ENCODE measurements around the gene DGAT2.
"Not testable (repeated sequence)": the region's sequence is repeated elsewhere in the genome, so short reads cannot be mapped to it uniquely, and the experiment has no call there.

The DGAT2 gene

DNA sequence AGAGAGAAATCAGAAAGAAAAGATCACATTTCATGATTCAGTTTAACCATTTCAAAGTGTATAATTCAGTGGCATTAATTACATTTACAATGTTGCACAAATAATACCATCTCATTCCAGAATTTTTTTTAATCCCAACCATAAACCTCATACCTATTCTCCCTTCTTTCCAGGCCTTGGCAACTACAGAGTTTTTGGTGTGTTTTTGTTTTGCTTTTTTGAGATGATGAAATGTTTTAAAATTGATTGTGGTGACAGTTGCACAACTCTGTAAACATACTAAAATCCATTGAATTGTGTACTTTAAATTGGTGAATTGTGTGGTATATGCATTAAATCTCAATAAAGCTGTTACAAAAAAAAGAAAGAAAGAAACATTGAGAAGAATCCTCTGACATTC lies 13.6 kb upstream of the DGAT2 start:
- not testable (repeated sequence) for DNase-seq (ENCODE audit: low read depth, low spot score)

- no peak for DNase-seq (ENCODE audit: low read depth, low spot score)
Observed at GRCh38 chr11:75757651-75758050, 10.9 kb upstream of the DGAT2 start.

DNA sequence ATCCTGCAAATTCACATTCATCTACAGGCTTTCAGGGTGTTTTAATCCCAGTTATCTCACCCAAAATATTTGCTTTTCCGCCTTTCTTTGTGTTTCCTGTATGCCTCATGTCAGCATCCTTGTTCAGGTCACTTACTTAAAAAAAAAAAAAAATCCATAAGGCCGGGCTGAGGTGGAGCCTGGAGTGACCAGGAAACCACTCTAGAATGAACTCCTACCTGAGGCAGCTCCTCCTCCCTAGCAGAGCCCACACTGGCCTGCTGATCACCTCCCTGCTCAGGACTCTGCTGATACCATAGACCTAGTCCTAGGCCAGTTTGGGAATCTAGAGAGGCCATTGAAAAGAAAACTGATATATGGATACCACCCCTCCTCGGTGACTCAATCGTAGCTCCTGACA lies 8.7 kb upstream of the DGAT2 start:
- no peak for DNase-seq (ENCODE audit: low read depth, low spot score)

DNA sequence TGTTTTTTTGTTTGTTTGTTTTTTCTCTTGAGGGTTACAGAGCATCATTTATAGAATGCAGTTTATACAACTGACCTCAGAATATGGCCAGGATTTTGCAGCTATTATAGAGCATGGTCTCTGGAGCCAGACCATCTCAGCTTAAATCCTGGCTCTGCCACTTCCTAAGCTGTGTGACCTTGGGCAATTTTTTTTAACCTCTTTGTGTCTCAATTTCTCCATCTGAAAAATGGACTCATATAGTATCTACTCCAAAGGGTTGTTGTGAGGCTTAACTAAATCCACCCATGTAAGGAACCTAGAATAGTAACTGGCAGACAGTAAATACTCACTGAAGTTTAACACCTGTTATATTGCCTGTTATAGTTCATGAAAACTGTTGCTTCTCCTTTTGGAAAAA lies 8.3 kb upstream of the DGAT2 start:
- no peak for DNase-seq (ENCODE audit: low read depth, low spot score)

DNA sequence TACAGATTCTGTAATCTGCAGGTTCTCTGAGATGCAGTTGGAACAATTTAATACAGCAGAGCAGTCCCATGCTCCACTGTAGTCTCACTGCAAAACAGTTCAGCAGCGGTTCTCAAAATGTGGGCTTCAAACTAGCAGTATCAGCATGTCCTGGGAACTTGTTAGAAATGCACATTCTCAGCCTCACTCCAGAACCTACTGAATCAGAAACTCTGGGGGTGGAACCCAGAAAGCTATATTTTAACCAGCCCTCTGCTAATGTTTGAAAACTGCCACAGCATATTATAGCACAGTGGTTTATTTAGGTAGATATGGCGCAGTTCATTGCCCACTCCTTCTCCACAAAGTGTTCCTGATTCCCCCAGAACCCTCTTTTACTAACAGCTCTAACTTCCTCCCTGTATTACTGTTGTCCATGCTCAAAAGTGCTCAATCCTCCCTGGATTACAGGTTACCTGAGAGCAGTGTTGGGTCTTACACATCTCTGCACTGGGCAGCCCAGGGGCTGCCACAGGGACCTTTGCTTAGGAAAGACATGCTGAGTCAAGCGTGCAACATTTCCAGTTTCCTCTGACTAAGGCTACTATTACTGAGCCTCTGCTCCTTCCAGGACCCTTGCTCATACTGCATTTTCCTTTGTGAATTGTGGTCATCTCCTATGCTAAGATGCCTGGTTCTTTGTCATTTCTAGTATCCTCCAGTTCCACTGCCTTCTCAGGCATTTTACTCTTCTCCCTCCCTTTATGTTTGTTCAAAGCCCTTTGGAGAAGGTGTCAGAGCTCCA lies 7.7 kb upstream of the DGAT2 start:
- no peak for DNase-seq (ENCODE audit: low read depth, low spot score)

DNA sequence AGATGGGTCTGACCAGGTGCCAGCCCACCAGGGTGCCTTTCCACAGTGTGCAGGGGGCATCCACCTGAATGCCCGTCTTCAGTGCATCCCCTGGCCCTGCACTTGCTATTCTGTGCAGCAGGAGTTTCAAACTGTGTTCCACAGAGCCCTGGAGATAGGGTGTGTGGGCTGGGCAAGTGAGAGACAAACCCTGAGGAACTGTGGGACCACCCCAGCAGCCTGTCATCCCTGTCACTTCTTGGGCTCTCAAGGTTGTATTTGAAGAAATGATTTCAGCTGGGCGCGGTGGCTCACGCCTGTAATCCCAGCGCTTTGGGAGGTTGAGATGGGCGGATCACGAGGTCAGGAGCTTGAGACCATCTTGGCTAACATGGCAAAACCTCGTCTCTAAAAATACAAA lies 6.4 kb upstream of the DGAT2 start:
- DNase-seq (ENCODE audit: low read depth, low spot score) = no peak

- DNase-seq (ENCODE audit: low read depth, low spot score) = no peak
Observed at GRCh38 chr11:75762885-75763284, 5.7 kb upstream of the DGAT2 start.

DNA sequence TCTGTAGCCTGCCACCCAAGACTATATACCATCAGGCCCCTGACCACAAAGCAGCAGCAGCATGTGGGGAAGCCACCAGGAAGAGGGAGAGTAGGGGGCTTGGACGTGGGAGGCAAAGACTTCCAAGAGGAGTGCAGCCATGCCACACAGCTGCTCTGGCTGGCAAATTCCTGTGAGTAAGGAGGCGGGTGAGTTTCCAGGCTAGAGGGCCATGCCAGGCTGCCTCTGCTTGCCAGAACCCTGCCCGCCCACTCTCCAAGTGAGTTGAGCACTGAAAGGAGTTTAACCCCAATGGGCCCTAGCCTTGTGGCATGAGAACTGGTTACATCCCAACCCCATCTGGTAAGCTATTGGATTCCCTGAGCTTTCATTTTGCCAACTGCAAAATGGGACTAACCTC lies 4.7 kb upstream of the DGAT2 start:
- DNase-seq (ENCODE audit: low read depth, low spot score) = no peak

GRCh38 chr11:75765116-75765515 lies 3.5 kb upstream of the DGAT2 start:
- DNase-seq (ENCODE audit: low read depth, low spot score) = no peak

- DNase-seq (ENCODE audit: low read depth, low spot score) = no peak
Observed at GRCh38 chr11:75766443-75767227, 1.9 kb upstream of the DGAT2 start.

DNA sequence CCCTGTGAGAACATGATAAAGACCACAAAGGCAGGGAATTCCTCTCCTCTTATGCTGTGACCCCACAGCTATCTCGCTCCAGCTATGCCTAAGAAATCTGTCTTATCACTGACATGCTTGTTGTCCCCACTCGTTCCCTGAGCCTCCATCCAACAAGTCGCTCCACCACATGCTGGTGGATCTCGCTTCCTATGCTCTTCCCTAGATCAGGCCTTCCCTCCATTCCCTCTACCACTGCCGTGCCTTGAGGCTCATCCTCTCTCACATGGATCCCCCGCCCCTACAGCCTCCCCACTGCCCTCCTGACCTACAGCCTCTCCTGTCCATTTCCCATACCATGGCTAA lies 1.4 kb upstream of the DGAT2 start:
- DNase-seq (ENCODE audit: low read depth, low spot score) = no peak

DNA sequence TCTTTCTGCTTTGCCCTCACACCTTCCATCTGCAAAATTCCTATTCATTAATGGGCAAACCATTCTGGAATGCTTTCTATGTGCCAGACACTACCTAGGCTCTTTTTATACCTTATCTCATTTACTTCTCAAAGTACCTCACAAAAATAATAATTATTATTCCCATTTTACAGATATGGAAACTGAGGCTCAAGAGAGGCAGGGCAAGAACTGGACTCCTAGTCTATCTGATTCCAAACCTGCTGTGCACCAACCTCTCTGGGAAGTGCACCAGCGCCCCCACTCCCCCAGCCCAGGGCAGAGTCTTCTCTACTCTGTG lies 826 bp upstream of the DGAT2 start:
- no peak for DNase-seq (ENCODE audit: low read depth, low spot score)

DNA sequence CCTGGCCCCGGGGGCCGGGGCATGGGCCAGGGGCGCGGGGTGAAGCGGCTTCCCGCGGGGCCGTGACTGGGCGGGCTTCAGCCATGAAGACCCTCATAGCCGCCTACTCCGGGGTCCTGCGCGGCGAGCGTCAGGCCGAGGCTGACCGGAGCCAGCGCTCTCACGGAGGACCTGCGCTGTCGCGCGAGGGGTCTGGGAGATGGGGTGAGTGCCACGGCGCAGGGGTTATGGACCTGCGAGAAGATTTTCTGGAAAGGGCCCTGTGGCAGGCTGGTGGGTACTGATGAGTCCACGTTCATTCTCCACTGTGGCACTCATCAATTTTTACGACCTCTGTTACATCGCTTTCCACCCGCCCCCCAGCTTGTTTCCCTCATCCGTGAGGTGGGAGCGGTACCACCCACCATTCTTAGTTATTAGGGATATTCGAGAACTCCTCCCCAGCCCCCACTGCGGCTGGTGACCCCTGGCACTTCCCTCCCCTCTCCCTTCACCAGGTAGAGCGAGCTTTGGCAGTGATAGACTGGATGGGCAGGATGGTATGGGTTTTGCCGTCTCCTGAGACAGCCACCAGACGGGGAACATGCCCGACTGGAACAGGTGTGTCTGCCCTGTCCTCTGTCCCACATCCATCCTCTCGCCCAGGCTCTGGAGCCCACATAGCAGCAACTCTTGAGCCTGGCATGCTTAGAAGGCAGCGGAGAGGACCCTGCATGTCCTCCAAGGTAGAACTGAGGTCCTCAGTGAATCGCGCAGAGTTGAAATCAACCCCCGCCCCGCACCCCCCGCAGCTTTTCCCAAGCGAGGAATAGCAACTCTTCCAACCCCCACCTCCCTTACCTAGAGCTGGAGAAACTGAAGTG lies 562 bp downstream of the DGAT2 start:
- DNase-seq (ENCODE audit: low read depth, low spot score) = no peak

DNA sequence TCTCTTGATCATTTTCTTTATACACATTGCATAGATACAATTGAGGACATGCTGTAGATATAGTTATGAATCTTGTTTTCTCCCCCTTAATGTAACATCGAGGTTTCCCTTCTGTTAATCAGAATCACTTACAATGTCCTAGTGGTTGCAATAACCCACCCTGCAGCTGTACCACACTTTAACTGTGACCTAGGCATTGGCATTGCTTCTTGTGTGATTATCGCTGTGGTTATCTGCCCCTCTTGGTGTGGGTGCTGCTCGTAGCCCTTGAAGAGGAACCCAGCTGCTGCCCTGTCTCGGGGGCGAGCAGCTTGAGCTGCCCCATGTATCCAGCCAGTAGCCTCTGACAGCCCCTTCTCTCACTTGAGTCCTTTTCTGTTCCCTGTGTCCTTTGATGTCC lies 1.5 kb downstream of the DGAT2 start:
- no peak for DNase-seq (ENCODE audit: low read depth, low spot score)

DNA sequence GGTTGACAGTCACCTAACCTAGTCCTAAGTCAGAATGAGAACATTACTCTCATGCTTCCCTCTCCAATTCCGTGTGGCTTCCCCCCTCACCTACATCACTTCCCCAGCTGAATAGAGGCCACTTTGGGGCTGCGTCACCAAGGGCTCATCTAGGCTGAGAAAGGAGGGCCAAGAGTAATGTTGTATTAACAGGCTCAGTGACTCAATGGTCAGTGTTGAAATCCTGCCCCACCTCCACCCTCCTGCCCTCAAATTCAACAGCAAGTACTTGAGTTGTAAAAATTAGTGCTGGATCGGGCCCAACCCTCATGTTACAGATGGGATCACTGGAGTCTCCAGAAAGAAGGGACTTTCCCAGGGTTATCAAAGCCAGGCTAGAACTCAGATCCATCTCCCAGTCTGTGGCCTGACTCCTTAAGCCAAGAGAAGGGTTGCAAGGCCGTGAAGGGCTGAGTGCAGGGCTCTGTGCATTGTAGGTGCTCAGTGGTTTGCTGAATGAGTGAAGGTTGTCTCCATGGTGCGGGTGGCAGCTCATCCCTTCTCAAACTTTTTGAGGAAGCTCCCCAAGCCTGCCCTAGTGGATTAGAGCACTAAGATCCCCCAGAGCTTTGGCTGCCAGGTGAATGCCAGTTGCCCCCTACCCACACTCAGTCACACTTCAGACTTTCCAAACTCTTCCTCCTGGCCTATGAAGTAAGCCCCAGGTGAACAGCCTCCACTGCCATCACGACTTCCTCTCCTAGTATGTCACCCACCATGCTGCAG lies 3.2 kb downstream of the DGAT2 start:
- no peak for DNase-seq (ENCODE audit: low read depth, low spot score)

DNA sequence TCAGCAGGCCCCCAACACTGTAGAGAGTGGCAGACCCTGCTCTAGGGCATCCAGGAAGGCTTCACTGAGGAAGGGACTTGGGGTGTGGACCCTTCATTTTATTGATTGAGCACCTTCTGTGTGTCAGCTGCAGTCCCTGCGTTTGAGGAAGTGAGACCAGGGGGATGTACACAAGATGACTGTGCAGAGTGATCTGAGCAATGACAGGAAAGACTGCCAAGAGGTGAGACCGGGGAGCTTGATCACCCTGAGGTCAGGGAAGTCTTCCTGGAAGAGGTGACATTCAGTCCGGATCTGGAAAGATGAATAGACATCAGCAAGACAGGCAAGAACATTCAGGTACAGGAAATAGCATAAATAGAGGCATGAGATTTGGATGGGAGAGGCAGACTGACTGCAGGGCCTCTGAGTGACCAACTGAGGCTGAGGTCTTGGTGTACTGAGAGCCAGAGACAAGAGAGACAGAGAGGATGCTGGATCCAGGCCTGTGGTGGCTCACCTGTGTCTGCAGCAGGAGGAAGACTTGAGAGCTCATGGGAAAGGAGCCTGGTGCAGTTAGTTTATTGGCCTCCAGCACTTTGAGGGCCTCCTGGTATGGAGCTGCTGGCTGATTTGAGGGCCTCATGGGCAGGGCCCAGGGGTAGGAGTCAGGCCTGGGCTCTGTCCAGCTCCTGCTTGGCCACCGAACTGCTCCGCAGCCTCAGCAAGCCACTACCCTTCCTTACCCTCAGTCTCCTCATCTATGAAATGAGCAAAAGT lies 5.2 kb downstream of the DGAT2 start:
- no peak for DNase-seq (ENCODE audit: low read depth, low spot score)

DNA sequence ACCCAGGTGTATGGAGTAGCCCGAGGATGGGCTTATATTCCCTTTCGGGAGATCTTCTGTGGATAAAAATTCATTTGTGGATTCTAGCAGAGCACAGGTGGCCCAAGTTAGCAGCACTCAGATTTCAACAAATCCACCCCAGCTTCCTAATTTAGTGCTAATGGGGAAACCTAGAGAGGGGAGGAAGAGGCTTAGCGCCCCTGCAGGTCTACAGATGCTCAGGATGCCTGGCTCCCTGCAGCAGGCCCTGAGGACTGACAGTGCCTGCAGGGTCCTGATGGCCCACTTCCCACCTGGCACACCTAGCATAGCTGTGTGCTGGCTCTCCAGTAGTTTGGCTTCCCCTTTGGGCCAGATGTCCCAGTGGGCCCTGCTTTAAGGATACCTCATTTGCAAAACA lies 6.5 kb downstream of the DGAT2 start:
- no peak for DNase-seq (ENCODE audit: low read depth, low spot score)

DNA sequence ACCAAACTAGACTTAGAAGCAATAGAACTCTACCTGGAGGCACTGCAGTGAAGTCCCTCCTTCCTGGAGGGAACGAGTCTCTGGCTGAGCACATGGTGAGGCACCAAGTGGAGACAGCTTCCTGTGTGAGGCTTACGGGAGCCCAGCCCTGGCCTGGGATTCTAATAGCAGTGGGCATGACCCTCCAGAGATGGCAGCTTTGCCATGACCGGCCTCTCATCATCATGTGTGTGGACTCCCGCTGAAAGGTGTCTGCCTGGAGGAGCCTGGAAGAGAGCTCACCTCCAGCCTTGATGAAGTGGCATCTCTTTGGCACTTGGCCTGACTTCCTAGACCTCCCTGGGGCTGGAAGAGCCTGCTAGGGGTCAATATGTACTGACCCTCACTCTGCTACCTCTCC lies 8.0 kb downstream of the DGAT2 start:
- DNase-seq (ENCODE audit: low read depth, low spot score) = no peak

DNA sequence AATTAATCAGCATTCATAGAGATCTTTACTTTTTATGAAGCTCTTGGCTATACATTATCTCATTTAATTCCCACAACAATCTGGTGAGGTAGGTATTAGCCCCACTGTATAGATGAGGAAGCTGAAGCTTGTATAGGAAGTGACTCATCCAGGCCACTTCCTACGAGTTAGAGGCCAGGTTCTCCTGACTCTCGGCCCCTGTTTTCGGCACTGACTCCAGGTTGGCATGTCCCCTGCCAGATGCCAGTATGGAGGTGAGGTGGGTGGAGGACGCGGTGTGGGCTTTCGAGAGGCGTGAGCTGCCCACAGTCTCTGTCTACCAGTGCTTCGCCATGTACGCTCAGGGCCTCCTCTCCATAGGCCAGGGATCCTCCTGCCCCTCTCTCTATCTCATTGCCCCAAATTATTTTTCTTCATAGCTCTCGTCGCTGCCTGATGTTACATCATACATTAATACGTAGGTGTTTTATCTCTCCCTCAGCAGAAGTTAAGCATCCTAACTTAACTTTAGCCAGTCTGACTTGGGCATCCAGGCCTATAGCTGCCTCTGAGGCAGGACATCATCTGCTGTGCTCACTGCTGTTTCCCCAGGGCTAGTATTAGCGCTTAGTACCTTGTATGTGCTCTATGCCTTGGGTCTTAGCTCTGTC lies 9.0 kb downstream of the DGAT2 start:
- no peak for DNase-seq (ENCODE audit: low read depth, low spot score)

DNA sequence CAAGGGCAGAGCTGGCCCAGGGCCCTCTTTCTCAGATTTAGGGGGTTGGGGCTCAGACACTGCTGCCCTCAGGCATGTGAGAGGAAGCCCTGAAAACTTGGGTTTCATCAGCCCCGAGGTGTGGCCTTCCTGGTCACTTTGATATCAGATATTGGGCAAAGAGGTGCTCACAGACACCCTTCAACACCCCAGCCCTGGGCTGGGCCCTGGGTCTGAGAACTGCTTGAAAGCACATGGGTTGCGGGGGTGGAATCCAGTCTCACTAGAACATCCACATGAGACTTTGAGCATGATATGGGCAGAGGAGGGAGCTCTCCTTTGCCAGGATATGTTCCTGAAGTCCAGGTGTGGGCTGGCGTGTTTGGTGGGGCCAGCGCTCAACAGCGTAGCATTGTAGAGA lies 10.4 kb downstream of the DGAT2 start:
- DNase-seq (ENCODE audit: low read depth, low spot score) = no peak

DNA sequence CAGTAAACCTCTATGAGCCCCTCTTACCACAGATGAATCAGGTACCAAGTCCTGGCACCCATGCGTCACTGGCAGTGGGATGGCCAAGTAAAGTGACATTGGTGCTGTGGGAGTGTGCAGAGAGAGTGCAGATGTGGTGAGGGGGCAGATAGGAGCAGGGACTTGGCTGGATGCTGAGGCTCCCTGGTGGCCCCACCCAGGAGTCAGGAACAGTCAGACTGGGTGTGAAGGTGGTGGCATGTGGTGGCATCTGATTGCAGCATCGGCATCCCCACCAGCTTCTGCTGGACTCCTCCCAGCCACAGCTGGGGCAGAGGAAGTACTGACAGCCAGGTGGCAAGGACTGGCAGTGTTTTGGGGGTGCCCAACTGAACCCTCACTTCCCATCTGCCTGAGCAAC lies 11.4 kb downstream of the DGAT2 start:
- no peak for DNase-seq (ENCODE audit: low read depth, low spot score)

All from activated naive CD8-positive, alpha-beta T cell treated with anti-CD3 and anti-CD28 coated beads, Interleukin-2, amount 50 U/mL, for 16 hours (primary cell).